Upper lobe of left lung (tissue), 4 donors: Measurements from ENCODE around the gene EEF2.

Experiments
- POLR2AphosphoS5 ChIP-seq, 2 donors: sonication (generic); formaldehyde crosslinking; IDR thresholded peaks; one replicate each; pipeline ENCODE4 v1.5.1; 2017; ENCODE audit warnings: antibody characterized with exemption in 2 of 2
- TF ChIP-seq, protein P1 (sequence below), 6 experiments: fragments of 450-650 bp in 4 of 6; fragments of 200-600 bp in 2 of 6; sonication (generic) in 2 of 6; IDR thresholded peaks; one replicate each; pipeline ENCODE4 v1.5.1; 2016 to 2019; ENCODE audit warnings: antibody characterized with exemption in 6 of 6

DNA sequence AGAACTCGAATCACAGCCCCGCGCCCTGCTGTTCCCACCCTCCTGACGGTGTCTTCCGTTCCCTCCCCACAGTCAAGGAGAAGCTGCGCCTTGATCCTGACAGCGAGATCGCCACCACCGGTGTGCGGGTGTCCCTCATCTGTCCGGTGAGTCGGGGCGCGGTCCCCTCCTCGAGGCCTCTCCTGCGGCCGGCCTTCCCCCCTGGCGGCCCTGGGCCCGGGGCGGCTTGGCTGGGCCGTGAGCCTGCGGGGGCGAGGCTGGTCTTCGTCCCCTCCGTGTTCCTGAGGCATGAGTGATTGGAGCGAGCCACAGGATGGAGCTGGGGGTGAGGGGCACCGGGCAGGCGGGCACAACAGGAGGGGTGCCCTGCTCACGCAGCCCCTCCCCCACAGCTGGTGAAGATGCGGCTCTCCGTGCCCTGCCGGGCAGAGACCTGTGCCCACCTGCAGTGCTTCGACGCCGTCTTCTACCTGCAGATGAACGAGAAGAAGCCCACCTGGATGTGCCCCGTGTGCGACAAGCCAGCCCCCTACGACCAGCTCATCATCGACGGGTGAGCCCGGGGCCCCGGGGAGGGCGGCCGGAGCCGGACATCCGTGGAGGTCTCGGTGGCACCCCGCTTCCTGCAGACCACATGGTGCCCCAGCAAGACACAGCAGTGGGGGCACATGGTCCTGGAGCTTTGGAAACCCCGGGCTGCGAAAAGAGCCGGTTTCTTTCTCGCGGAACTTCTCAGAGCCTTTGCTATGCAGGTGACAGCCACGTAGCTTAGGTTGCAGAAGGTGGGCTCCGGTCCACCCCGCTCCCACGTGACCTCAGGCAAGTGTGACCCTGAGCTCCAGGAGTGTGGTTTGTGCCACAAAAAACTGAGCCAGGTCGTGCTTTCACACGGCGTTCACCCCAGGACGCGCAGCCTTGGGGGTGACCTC is 48.0 kb upstream of the EEF2 start:
- no peak for TF ChIP-seq POLR2AphosphoS5 (IDR thresholded peaks at IDR 0.05)
- TF ChIP-seq, protein P1, sequence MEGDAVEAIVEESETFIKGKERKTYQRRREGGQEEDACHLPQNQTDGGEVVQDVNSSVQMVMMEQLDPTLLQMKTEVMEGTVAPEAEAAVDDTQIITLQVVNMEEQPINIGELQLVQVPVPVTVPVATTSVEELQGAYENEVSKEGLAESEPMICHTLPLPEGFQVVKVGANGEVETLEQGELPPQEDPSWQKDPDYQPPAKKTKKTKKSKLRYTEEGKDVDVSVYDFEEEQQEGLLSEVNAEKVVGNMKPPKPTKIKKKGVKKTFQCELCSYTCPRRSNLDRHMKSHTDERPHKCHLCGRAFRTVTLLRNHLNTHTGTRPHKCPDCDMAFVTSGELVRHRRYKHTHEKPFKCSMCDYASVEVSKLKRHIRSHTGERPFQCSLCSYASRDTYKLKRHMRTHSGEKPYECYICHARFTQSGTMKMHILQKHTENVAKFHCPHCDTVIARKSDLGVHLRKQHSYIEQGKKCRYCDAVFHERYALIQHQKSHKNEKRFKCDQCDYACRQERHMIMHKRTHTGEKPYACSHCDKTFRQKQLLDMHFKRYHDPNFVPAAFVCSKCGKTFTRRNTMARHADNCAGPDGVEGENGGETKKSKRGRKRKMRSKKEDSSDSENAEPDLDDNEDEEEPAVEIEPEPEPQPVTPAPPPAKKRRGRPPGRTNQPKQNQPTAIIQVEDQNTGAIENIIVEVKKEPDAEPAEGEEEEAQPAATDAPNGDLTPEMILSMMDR (IDR thresholded peaks at IDR 0.05): no peak
